ENCODE results near the gene RNF217.
"Not testable (repeated sequence)": the region's sequence is repeated elsewhere in the genome, so short reads cannot be mapped to it uniquely, and the experiment has no call there.

DNA sequence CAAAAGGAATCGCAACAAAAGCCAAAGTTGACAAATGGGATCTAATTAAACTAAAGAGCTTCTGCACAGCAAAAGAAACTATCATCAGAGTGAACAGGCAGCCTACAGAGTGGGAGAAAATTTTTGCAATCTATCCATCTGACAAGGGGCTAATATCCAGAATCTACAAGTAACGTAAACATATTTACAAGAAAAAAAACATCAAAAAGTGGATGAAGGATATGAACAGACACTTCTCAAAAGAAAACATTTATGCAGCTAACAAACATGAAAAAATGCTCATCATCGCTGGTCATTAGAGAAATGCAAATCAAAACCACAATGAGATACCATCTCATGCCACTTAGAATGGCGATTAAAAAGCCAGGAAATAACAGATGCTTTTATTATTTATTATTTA lies 74.2 kb downstream of the RNF217 start:
- TF ChIP-seq SOX6 (IDR thresholded peaks at IDR 0.05); SOX6 (CRISPR knock-in tag; IDR thresholded peaks at IDR 0.05); ZNF562 (CRISPR knock-in tag; IDR thresholded peaks at IDR 0.05; ENCODE audit: borderline replicate concordance); CBX2 (IDR thresholded peaks at IDR 0.05; ENCODE audit: low read depth, low read length); CBX2 (CRISPR knock-in tag; IDR thresholded peaks at IDR 0.05; ENCODE audit: low read depth): not testable (repeated sequence)
- TF ChIP-seq, protein P1, sequence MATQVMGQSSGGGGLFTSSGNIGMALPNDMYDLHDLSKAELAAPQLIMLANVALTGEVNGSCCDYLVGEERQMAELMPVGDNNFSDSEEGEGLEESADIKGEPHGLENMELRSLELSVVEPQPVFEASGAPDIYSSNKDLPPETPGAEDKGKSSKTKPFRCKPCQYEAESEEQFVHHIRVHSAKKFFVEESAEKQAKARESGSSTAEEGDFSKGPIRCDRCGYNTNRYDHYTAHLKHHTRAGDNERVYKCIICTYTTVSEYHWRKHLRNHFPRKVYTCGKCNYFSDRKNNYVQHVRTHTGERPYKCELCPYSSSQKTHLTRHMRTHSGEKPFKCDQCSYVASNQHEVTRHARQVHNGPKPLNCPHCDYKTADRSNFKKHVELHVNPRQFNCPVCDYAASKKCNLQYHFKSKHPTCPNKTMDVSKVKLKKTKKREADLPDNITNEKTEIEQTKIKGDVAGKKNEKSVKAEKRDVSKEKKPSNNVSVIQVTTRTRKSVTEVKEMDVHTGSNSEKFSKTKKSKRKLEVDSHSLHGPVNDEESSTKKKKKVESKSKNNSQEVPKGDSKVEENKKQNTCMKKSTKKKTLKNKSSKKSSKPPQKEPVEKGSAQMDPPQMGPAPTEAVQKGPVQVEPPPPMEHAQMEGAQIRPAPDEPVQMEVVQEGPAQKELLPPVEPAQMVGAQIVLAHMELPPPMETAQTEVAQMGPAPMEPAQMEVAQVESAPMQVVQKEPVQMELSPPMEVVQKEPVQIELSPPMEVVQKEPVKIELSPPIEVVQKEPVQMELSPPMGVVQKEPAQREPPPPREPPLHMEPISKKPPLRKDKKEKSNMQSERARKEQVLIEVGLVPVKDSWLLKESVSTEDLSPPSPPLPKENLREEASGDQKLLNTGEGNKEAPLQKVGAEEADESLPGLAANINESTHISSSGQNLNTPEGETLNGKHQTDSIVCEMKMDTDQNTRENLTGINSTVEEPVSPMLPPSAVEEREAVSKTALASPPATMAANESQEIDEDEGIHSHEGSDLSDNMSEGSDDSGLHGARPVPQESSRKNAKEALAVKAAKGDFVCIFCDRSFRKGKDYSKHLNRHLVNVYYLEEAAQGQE (IDR thresholded peaks at IDR 0.05; ENCODE audit: borderline replicate concordance in 1 of 2, low read depth in 1 of 2, low read length in 2 of 2) = not testable (repeated sequence)

Measured in HepG2 (cell line).